HCT116 (cell line): ENCODE results near the gene PFDN5. TPM values are rescaled to one million over a fixed set of nuclear protein-coding genes. Genes with fewer than 3 reads are reported as not detected.
A peak's percentile ranks its signal among the peaks of the same experiment; 100 is the strongest.

Experiments
- ATAC-seq: fragments of 200-7000 bp; cut with Tn5 transposase; 2 replicates; pipeline ENCODE4 v1.9.1; 2020; ENCODE audit warnings: mild to moderate bottlenecking, moderate library complexity
- BruUV-seq: library from RNA; stranded (reverse); fragments of 400-500 nt; replicated peaks from 2 replicates; lab custom pipeline; 2021; lab: Mats Ljungman, UMichigan
- CTCF ChIA-PET: fragments of 300-600 bp; sonication (Branson Sonifier 250); formaldehyde crosslinking; loops from one replicate; lab custom pipeline; 2021; ENCODE audit warnings: antibody characterized with exemption; lab: Charles Lee
- POLR2A ChIA-PET: fragments of 300-600, 350-600 bp; sonication (Branson Sonifier 250); formaldehyde crosslinking; loops from one replicate; lab custom pipeline; 2021; ENCODE audit warnings: antibody characterized with exemption; lab: Charles Lee
- RAD21 ChIA-PET, 2 experiments: fragments of 300-600 bp; sonication (Branson Sonifier 250); formaldehyde crosslinking; loops; one replicate each; lab custom pipeline; 2023; ENCODE audit warnings: low total read pairs in 2 of 2; ENCODE audit not compliant: uncharacterized antibody in 2 of 2, unreplicated experiment in 2 of 2, low non-redundant PET in 1 of 2; lab: Charles Lee
- DNase-seq: peaks from one replicate; pipeline ENCODE4 v3.0.0-alpha.2; 2010; ENCODE audit warnings: low read depth, low spot score
- H2AFZ ChIP-seq: fragments of 200-600 bp; shearing (Covaris generic), sonication (generic); 2 replicates; pipeline ENCODE4 v1.6.1; 2017; ENCODE audit warnings: low read depth, mixed run types, mixed read lengths, antibody characterized with exemption, low read length; ENCODE audit not compliant: poor library complexity, severe bottlenecking
- H3K27ac ChIP-seq: 2 replicates; pipeline ENCODE4 v1.5.1; 2012; ENCODE audit warnings: low read depth, low read length
- H3K27me3 ChIP-seq: fragments of 200-600 bp; sonication (generic); 2 replicates; pipeline ENCODE4 v1.6.1; 2016; ENCODE audit warnings: mixed run types, low read length, mixed read lengths; ENCODE audit not compliant: insufficient read depth
- H3K36me3 ChIP-seq, 2 experiments: fragments of 200-500 bp in 1 of 2; fragments of 200-600 bp in 1 of 2; sonication (Bioruptor generic) in 1 of 2; sonication (generic) in 1 of 2; 2 replicates each; pipeline versions ENCODE4 v1.5.1 to v1.6.1; 2014 to 2016; ENCODE audit warnings: low read length in 2 of 2, inconsistent platforms in 1 of 2, mixed read lengths in 1 of 2, mixed run types in 1 of 2; ENCODE audit not compliant: insufficient read depth in 2 of 2, control insufficient read depth in 1 of 2
- H3K4me1 ChIP-seq, 2 experiments: fragments of 200-600 bp in 1 of 2; sonication (generic) in 1 of 2; 2 replicates each; pipeline versions ENCODE4 v1.5.1 to v1.6.1; 2012 to 2017; ENCODE audit warnings: low read length in 2 of 2, inconsistent platforms in 1 of 2, mild to moderate bottlenecking in 1 of 2, mixed read lengths in 1 of 2, mixed run types in 1 of 2, moderate library complexity in 1 of 2; ENCODE audit not compliant: insufficient read depth in 2 of 2, control insufficient read depth in 1 of 2
- H3K4me2 ChIP-seq: fragments of 200-600 bp; sonication (generic); 2 replicates; pipeline ENCODE4 v1.6.1; 2017; ENCODE audit warnings: mixed run types, low read length, mixed read lengths
- H3K4me3 ChIP-seq, 2 experiments: fragments of 200-600 bp in 1 of 2; sonication (generic) in 1 of 2; replicated peaks in 1 of 2; 2 replicates each; pipeline ENCODE4 v1.5.1; 2011 to 2016; ENCODE audit warnings: low read length in 2 of 2, control low read depth in 1 of 2, low read depth in 1 of 2, mild to moderate bottlenecking in 1 of 2, mixed read lengths in 1 of 2, mixed run types in 1 of 2
- H3K79me2 ChIP-seq: fragments of 200-600 bp; sonication (generic); 2 replicates; pipeline ENCODE4 v1.6.1; 2017; ENCODE audit warnings: mild to moderate bottlenecking, mixed run types, low read length, moderate library complexity, mixed read lengths; ENCODE audit not compliant: insufficient read depth
- H3K9ac ChIP-seq: fragments of 200-600 bp; sonication (generic); 2 replicates; pipeline ENCODE4 v1.6.1; 2016; ENCODE audit warnings: low read length, mixed read lengths
- H3K9me2 ChIP-seq: fragments of 200-600 bp; sonication (generic), shearing (Covaris generic); 2 replicates; pipeline ENCODE4 v1.6.1; 2017; ENCODE audit warnings: mixed run types, mild to moderate bottlenecking, moderate library complexity; ENCODE audit not compliant: insufficient read depth
- H3K9me3 ChIP-seq, 2 experiments: fragments of 200-500 bp in 1 of 2; fragments of 200-600 bp in 1 of 2; sonication (Bioruptor generic) in 1 of 2; sonication (generic) in 1 of 2; 2 replicates each; pipeline ENCODE4 v1.6.1; 2014 to 2017; ENCODE audit warnings: low read length in 2 of 2, mixed read lengths in 2 of 2, inconsistent platforms in 1 of 2, low read depth in 1 of 2, mild to moderate bottlenecking in 1 of 2, mixed run types in 1 of 2, moderate library complexity in 1 of 2; ENCODE audit not compliant: control insufficient read depth in 1 of 2, insufficient read depth in 1 of 2
- H4K20me1 ChIP-seq: fragments of 200-600 bp; sonication (generic), shearing (Covaris generic); 2 replicates; pipeline ENCODE4 v1.6.1; 2017; ENCODE audit warnings: mixed run types, mild to moderate bottlenecking, moderate library complexity; ENCODE audit not compliant: insufficient read depth
- CTCF ChIP-seq, 3 experiments: fragments of 200-600 bp in 1 of 3; sonication (generic) in 1 of 3; IDR thresholded peaks in 2 of 3; conservative IDR thresholded peaks in 1 of 3; 2 replicates each; pipeline ENCODE4 v1.5.1; 2012 to 2017; ENCODE audit warnings: low read depth in 2 of 3, low read length in 2 of 3, antibody characterized with exemption in 1 of 3, borderline replicate concordance in 1 of 3, control low read depth in 1 of 3, mild to moderate bottlenecking in 1 of 3, mixed read lengths in 1 of 3, mixed run types in 1 of 3, moderate library complexity in 1 of 3; ENCODE audit not compliant: insufficient read depth in 1 of 3
- EGR1 ChIP-seq: IDR thresholded peaks from 2 replicates; pipeline ENCODE4 v1.6.1; 2012; ENCODE audit warnings: low read depth
- ELF1 ChIP-seq: IDR thresholded peaks from 2 replicates; pipeline ENCODE4 v1.6.1; 2012; ENCODE audit warnings: low read depth, borderline replicate concordance
- FOSL1 ChIP-seq: IDR thresholded peaks from 2 replicates; pipeline ENCODE4 v1.6.1; 2012; ENCODE audit warnings: low read depth
- RAD21 ChIP-seq: IDR thresholded peaks from 2 replicates; pipeline ENCODE4 v1.6.1; 2012; ENCODE audit warnings: low read depth, mild to moderate bottlenecking
- SIN3A ChIP-seq: IDR thresholded peaks from 2 replicates; pipeline ENCODE4 v1.6.1; 2012; ENCODE audit warnings: low read depth
- SP1 ChIP-seq: IDR thresholded peaks from 2 replicates; pipeline ENCODE4 v1.6.1; 2012; ENCODE audit warnings: low read depth
- ZNF274 ChIP-seq: fragments of 200-500 bp; sonication (Bioruptor generic); IDR thresholded peaks from 2 replicates; pipeline ENCODE4 v1.6.1; 2014; ENCODE audit warnings: mild to moderate bottlenecking, low read depth, low read length, inconsistent platforms
- intact Hi-C: fragments of 100-400 bp; cut with micrococcal nuclease; formaldehyde crosslinking; loops from 2 replicates; pipeline ENCODE4 v1.10.0; 2022
- total RNA-seq: library from RNA; stranded (reverse); gene quantifications from one replicate; pipeline ENCODE4 v1.2.1, GENCODE V29; 2021; ENCODE audit not compliant: unreplicated experiment
- TF ChIP-seq, protein P1 (sequence below): IDR thresholded peaks from 2 replicates; pipeline ENCODE4 v1.6.1; 2011; ENCODE audit warnings: mild to moderate bottlenecking, low read length, moderate library complexity; ENCODE audit not compliant: insufficient replicate concordance; ENCODE audit errors: extremely low read depth
- TF ChIP-seq, protein P2 (sequence below): IDR thresholded peaks from 2 replicates; pipeline ENCODE4 v1.6.1; 2012

Gene PFDN5
- total RNA-seq, 1 experiment from 2014 or later = 318 TPM

DNA sequence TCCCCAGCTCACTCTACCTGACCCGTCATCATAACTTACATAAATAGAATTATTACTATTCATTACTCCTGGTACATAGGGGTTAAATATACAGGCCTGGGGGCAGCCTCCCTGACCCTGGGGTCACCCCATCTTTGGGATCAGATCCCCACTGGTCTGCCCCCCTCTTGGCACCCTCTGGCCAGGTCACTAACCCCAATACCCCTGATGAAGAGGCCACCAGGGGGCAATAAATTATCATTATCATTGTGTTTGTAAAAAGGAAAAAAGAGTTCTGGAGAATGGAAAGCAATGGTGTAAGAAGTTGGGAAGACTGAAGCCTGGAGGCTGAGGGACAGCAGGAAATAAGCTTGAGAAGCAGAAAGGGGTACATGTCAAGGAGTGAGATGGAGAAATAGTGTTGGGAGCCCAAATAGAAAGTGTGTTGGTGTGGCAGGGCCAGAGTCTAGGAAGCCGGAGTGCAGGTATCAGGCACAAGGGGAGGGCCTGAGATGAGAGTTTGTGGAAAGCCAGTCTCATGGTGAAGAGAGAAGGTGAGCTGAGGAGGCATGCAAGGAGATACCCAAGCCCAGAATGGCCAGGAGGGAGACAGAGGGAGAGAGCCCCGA, 32.2 kb downstream of the PFDN5 start:
- no peak overlapping the region for H3K4me3 ChIP-seq
- ChIA-PET POLR2A (interaction anchor here (1.2 kb wide), 1 partner anchor 17 kb away, joined by 3 read pairs; no protein-coding TSS in a partner anchor), CTCF (interaction anchor here (0.8 to 2.8 kb wide), 6 partner anchors 17 to 181 kb away, joined by 3 to 18 read pairs (median 7); partner anchors contain the start of genes NPFF and TARBP2), RAD21 (interaction anchor here (1.1 to 1.2 kb wide), 3 partner anchors 17 to 94 kb away, joined by 3 to 5 read pairs (median 4); no protein-coding TSS in a partner anchor)
- H3K9me2 ChIP-seq = no peaks in the 10 kb centered on the region
- H3K9ac ChIP-seq = no peak overlapping the region
- no peak overlapping the region for H3K4me2 ChIP-seq
- H3K9me3 ChIP-seq = no peaks in the 10 kb centered on the region
- ATAC-seq (no peak), DNase-seq (no peak)
- H4K20me1 ChIP-seq = no peaks in the 10 kb centered on the region
- intact Hi-C loops = loop anchor here (1.0 to 10.0 kb wide), 2 partner anchors 94 to 347 kb away; partner anchors contain the start of gene ATP5MC2
- H2AFZ ChIP-seq = no peak overlapping the region
- no peak overlapping the region for H3K27ac ChIP-seq
- no peaks in the 10 kb centered on the region for H3K27me3 ChIP-seq
- BruUV-seq = no TSS peak
- TF ChIP-seq ELF1 (no peak), RAD21 (peak; percentile 84), CTCF (IDR thresholded peaks at IDR 0.05 in 2 of 3, conservative IDR thresholded peaks at IDR 0.05 in 1 of 3; ENCODE audit: borderline replicate concordance in 1 of 3, insufficient read depth in 1 of 3, low read depth in 2 of 3, low read length in 2 of 3) (peak; percentile 29 to 84 (median 52); a peak in 4 of 6 replicates)
- TF ChIP-seq, all 23 proteins: peak for 2
- H3K4me1 ChIP-seq = peaks cover 11 to 33% of the 10 kb centered on the region in 2 experiments
- H3K36me3 ChIP-seq = no peaks in the 10 kb centered on the region
- no peaks in the 10 kb centered on the region for H3K79me2 ChIP-seq

DNA sequence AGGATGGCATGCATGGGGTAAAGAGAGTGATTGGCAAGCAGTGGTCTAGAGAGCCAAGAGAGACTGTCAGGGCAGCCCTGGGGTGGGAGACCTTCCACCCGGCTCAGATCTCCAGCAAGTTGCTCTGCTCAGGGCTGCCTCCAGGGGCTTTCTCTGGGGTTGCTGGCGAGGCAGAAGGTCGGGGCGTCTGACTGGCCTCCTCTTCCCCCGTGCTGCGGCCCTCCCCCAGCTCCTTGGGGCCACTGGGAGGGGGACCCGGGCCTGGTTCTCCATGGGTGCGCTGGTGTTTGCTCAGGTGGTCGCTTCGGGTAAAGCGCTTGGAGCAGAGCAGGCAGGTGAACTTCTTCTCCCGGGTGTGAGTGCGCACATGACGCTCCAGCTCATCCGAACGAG, 32.7 kb downstream of the PFDN5 start:
- no peaks in the 10 kb centered on the region for H3K79me2 ChIP-seq
- intact Hi-C loops = loop anchor here (10.0 kb wide), 1 partner anchor 347 kb away; the partner anchor contains the start of gene ATP5MC2
- no peaks in the 10 kb centered on the region for H3K9me2 ChIP-seq
- BruUV-seq = no TSS peak
- TF ChIP-seq FOSL1 = no peak
- TF ChIP-seq EGR1 = no peak
- TF ChIP-seq, protein P1, sequence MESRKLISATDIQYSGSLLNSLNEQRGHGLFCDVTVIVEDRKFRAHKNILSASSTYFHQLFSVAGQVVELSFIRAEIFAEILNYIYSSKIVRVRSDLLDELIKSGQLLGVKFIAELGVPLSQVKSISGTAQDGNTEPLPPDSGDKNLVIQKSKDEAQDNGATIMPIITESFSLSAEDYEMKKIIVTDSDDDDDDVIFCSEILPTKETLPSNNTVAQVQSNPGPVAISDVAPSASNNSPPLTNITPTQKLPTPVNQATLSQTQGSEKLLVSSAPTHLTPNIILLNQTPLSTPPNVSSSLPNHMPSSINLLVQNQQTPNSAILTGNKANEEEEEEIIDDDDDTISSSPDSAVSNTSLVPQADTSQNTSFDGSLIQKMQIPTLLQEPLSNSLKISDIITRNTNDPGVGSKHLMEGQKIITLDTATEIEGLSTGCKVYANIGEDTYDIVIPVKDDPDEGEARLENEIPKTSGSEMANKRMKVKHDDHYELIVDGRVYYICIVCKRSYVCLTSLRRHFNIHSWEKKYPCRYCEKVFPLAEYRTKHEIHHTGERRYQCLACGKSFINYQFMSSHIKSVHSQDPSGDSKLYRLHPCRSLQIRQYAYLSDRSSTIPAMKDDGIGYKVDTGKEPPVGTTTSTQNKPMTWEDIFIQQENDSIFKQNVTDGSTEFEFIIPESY = no peak
- TF ChIP-seq, protein P2, sequence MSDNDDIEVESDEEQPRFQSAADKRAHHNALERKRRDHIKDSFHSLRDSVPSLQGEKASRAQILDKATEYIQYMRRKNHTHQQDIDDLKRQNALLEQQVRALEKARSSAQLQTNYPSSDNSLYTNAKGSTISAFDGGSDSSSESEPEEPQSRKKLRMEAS = no peak
- no peak for TF ChIP-seq ZNF274
- no peak for TF ChIP-seq SP1
- no peak for TF ChIP-seq SIN3A
- no peak overlapping the region for H3K27ac ChIP-seq
- no peak overlapping the region for H3K4me2 ChIP-seq
- ChIA-PET POLR2A (interaction anchor here (1.2 kb wide), 1 partner anchor 17 kb away, joined by 3 read pairs; no protein-coding TSS in a partner anchor), CTCF (interaction anchor here (1.4 to 2.8 kb wide), 3 partner anchors 17 to 180 kb away, joined by 7 to 18 read pairs (median 14); partner anchors contain the start of gene NPFF), RAD21 (no interaction called here)
- no peak overlapping the region for H3K9ac ChIP-seq
- peaks cover 11 to 33% of the 10 kb centered on the region in 2 experiments for H3K4me1 ChIP-seq
- H4K20me1 ChIP-seq = no peaks in the 10 kb centered on the region
- no peaks in the 10 kb centered on the region for H3K36me3 ChIP-seq
- H3K9me3 ChIP-seq = no peaks in the 10 kb centered on the region
- no peaks in the 10 kb centered on the region for H3K27me3 ChIP-seq
- ATAC-seq (no peak), DNase-seq (no peak)
- no peak overlapping the region for H3K4me3 ChIP-seq
- H2AFZ ChIP-seq = no peak overlapping the region
